SK-N-DZ (cell line): ENCODE results near the gene MTRF1.
"Not testable (repeated sequence)": the region's sequence is repeated elsewhere in the genome, so short reads cannot be mapped to it uniquely, and the experiment has no call there.

Source experiments
- DNase-seq: peaks from one replicate; pipeline ENCODE4 v3.0.0-alpha.2; 2015; ENCODE audit warnings: low spot score

The MTRF1 gene

DNA sequence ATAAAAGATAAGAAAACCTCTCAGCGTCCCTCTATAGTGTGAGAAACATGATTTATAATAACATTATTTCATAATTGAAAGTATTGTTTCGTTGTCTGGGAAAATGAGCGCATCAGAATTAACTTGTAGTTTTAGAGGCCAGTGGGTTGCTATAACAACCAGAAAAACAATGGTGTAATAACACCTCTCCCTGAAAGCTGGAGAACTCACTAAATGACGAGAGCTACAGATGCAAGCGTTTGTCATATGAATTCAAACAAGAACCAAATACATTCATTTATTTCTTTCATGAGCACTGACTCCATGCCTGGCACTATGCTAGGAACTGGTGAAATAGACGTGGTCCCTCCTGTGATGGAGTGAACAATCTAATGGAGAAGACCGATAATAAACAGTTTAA lies 85.3 kb downstream of the MTRF1 start:
- no peak for DNase-seq

DNA sequence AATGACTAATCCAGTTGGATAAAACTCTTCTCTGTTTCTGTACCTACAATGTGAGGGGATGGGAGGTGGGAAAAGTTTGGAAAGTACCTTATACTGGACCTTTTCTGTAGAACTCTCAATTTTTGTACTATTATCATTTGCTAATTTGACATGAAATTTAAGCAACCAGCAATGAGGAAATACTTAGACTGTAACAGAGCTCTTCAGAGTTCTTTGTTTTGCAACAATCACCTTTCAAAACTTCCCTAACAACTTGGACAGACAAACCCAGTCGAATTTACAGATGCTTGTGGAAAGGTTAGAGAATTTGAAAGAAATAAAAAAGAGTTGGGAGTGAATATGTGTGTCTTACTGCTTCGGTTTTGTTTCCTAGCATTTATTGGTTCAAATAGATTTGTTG lies 85.8 kb downstream of the MTRF1 start:
- no peak for DNase-seq

DNA sequence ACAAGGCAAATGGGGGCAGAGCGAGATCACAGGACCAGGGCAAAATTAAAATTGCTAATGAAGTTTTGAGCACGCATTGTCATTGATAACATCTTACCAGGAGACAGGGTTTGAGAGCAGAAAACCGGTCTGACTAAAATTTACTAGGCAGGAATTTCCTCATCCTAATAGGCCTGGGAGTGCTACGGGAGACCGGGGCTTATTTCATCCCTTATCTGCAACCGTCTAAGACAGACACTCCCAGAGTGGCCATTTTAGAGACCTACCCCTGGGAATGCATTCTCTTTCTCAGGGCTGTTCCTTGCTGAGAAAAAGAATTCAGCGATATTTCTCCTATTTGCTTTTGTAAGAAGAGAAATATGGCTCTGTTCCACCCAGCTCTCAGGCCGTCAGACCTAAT lies 87.8 kb downstream of the MTRF1 start:
- DNase-seq: not testable (repeated sequence)
